ENCODE results near the gene EFCC1. TPM values are rescaled to one million over a fixed set of nuclear protein-coding genes. Genes with fewer than 3 reads are reported as not detected.
"Not testable (repeated sequence)": the region's sequence is repeated elsewhere in the genome, so short reads cannot be mapped to it uniquely, and the experiment has no call there.

The EFCC1 gene
- total RNA-seq, 1 experiment from 2014 or later: 1.0 TPM

DNA sequence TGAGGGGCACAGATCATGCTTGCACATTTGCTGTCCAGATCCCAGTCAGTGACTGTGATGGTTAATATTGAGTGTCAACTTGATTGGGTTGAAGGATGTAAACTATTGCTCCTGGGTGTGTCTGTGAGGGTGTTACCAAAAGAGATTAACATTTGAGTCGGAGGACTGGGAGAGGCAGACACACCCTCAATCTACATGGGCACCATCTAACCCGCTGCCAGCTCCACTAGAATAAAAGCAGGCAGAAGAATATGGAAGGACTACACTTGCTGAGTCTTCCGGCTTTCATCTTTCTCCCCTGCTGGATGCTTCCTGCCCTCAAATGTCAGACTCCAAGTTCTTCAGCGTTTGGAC is 64.6 kb downstream of the EFCC1 start (continued):
- TF ChIP-seq REST (IDR thresholded peaks at IDR 0.05; ENCODE audit: low read depth) (no peak), ZNF274 (IDR thresholded peaks at IDR 0.05; ENCODE audit: low read depth, low read length) (no peak)
- TF ChIP-seq, protein P1, sequence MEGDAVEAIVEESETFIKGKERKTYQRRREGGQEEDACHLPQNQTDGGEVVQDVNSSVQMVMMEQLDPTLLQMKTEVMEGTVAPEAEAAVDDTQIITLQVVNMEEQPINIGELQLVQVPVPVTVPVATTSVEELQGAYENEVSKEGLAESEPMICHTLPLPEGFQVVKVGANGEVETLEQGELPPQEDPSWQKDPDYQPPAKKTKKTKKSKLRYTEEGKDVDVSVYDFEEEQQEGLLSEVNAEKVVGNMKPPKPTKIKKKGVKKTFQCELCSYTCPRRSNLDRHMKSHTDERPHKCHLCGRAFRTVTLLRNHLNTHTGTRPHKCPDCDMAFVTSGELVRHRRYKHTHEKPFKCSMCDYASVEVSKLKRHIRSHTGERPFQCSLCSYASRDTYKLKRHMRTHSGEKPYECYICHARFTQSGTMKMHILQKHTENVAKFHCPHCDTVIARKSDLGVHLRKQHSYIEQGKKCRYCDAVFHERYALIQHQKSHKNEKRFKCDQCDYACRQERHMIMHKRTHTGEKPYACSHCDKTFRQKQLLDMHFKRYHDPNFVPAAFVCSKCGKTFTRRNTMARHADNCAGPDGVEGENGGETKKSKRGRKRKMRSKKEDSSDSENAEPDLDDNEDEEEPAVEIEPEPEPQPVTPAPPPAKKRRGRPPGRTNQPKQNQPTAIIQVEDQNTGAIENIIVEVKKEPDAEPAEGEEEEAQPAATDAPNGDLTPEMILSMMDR (IDR thresholded peaks at IDR 0.05 in 2 of 3, conservative IDR thresholded peaks at IDR 0.05 in 1 of 3; ENCODE audit: borderline replicate concordance in 1 of 3, insufficient read depth in 1 of 3, low read depth in 2 of 3, low read length in 2 of 3): no peak

- POLR2A ChIA-PET: interaction anchor here (1.2 kb wide), 1 partner anchor 182 kb away, joined by 3 read pairs; the partner anchor contains the start of gene COPG1
- DNase-seq (ENCODE audit: low read depth, low spot score); H4K20me1 ChIP-seq (ENCODE audit: insufficient read depth); RAD21 ChIA-PET (ENCODE audit: low non-redundant PET in 1 of 2, low total read pairs in 2 of 2, uncharacterized antibody in 2 of 2, unreplicated experiment in 2 of 2); H3K79me2 ChIP-seq (ENCODE audit: insufficient read depth, low read length); intact Hi-C loops (cut with micrococcal nuclease); H3K4me1 ChIP-seq (ENCODE audit: control insufficient read depth in 1 of 2, insufficient read depth in 2 of 2, low read length in 2 of 2); H3K9ac ChIP-seq (ENCODE audit: low read length); H2AFZ ChIP-seq (ENCODE audit: low read depth, low read length, poor library complexity, severe bottlenecking); H3K36me3 ChIP-seq (ENCODE audit: control insufficient read depth in 1 of 2, insufficient read depth in 2 of 2, low read length in 2 of 2); H3K9me3 ChIP-seq (ENCODE audit: control insufficient read depth in 1 of 2, insufficient read depth in 1 of 2, low read depth in 1 of 2, low read length in 2 of 2); H3K4me2 ChIP-seq (ENCODE audit: low read length); H3K27ac ChIP-seq (ENCODE audit: low read depth, low read length); H3K9me2 ChIP-seq (ENCODE audit: insufficient read depth); BruUV-seq (replicated peaks); H3K4me3 ChIP-seq (replicated peaks in 1 of 2; ENCODE audit: low read depth in 1 of 2, low read length in 2 of 2); H3K27me3 ChIP-seq (ENCODE audit: insufficient read depth, low read length); ATAC-seq: not testable (repeated sequence)
- CTCF ChIA-PET: interaction anchor here (2.7 kb wide), 1 partner anchor 14 kb away, joined by 15 read pairs; no protein-coding TSS in a partner anchor
Measured at GRCh38 chr3:129067719-129068118, 66.6 kb downstream of the EFCC1 start.
